Immature natural killer cell (primary cell): ENCODE results near the gene TMPRSS13. TPM values are rescaled to one million over a fixed set of nuclear protein-coding genes. Genes with fewer than 3 reads are reported as not detected.
"Not testable (repeated sequence)": the region's sequence is repeated elsewhere in the genome, so short reads cannot be mapped to it uniquely, and the experiment has no call there.

ENCODE experiments used
- DNase-seq, 3 donors: peaks; one replicate each; pipeline ENCODE4 v3.0.0; 2022; ENCODE audit warnings: mixed read lengths in 1 of 3
- H3K27ac Mint-ChIP-seq, 6 donors: one replicate each; pipeline ENCODE4 v1.8.0; 2020; ENCODE audit warnings: mixed read lengths in 6 of 6, mild to moderate bottlenecking in 5 of 6, inconsistent platforms in 4 of 6, moderate library complexity in 3 of 6
- H3K27me3 Mint-ChIP-seq, 3 donors: one replicate each; pipeline ENCODE4 v1.8.0; 2020 to 2021; ENCODE audit warnings: low read depth in 3 of 3, mild to moderate bottlenecking in 3 of 3, mixed read lengths in 3 of 3, moderate library complexity in 3 of 3, inconsistent platforms in 1 of 3
- H3K36me3 Mint-ChIP-seq, 3 donors: one replicate each; pipeline ENCODE4 v1.8.0; 2020; ENCODE audit warnings: mixed read lengths in 3 of 3, inconsistent platforms in 2 of 3, mild to moderate bottlenecking in 2 of 3
- H3K4me1 Mint-ChIP-seq, 2 donors: one replicate each; pipeline ENCODE4 v1.8.0; 2020; ENCODE audit warnings: inconsistent platforms in 2 of 2, mild to moderate bottlenecking in 2 of 2, mixed read lengths in 2 of 2, moderate library complexity in 1 of 2
- H3K4me3 Mint-ChIP-seq, 5 donors: one replicate each; pipeline ENCODE4 v1.8.0; 2020; ENCODE audit warnings: mild to moderate bottlenecking in 5 of 5, mixed read lengths in 5 of 5, inconsistent platforms in 3 of 5, moderate library complexity in 3 of 5
- H3K9me3 Mint-ChIP-seq, 6 donors: one replicate each; pipeline ENCODE4 v1.8.0; 2020; ENCODE audit warnings: mild to moderate bottlenecking in 6 of 6, mixed read lengths in 6 of 6, inconsistent platforms in 4 of 6, moderate library complexity in 3 of 6
- polyA plus RNA-seq, 3 donors: library from polyadenylated mRNA; unstranded; fragments of 300-500 nt; fragmentation: Illumina TruSeq; gene quantifications; one replicate each; pipeline ENCODE4 v1.2.3, GENCODE V29; 2021

TMPRSS13 gene
- under 1 TPM in 2 of 3 donors, not detected in 1; 0.20 to 0.31 TPM for polyA plus RNA-seq

GRCh38 chr11:117929142-117929915, at the start of gene TMPRSS13:
TMPRSS13 (minus strand) TSS chr11:117929402; CDS start chr11:117929307, 95 bp downstream.
- Mint-ChIP-seq H3K9me3 (no peaks in the 10 kb centered on the region), H3K4me3 (peak within 1 kb of the TSS; percentile 67 to 78 (median 73)), H3K27me3 (peaks cover 1 to 5% (median 2%) of the 10 kb centered on the region in 3 donors), H3K36me3 (no peaks in the 10 kb centered on the region), H3K27ac (peak within 1 kb of the TSS; percentile 39 to 91 (median 79)), H3K4me1 (peaks cover 46 to 56% of the 10 kb centered on the region in 2 donors)
- DNase-seq: no peak

GRCh38 chr11:117978991-117979390, 49.8 kb upstream of the TMPRSS13 start:
- DNase-seq: no peak
- Mint-ChIP-seq H3K36me3 (peaks cover 0 to 5% (median 3%) of the 10 kb centered on the region in 3 donors), H3K9me3 (no peaks in the 10 kb centered on the region), H3K4me3 (peak overlapping the region in 3 of 5 donors; percentile 38 to 43 (median 42)), H3K4me1 (peaks cover 67 to 79% of the 10 kb centered on the region in 2 donors), H3K27ac (peak overlapping the region in 5 of 6 donors; percentile 41 to 68 (median 56)), H3K27me3 (peaks cover 0 to 6% (median 2%) of the 10 kb centered on the region in 3 donors)

- Mint-ChIP-seq H3K27ac (peak overlapping the region in 4 of 6 donors; percentile 48 to 80 (median 63)), H3K4me1 (peaks cover 65 to 78% of the 10 kb centered on the region in 2 donors), H3K4me3 (peak overlapping the region in 3 of 5 donors; percentile 30 to 67 (median 57))
- H3K27me3 Mint-ChIP-seq, H3K36me3 Mint-ChIP-seq, DNase-seq, H3K9me3 Mint-ChIP-seq: not testable (repeated sequence)
Measured at GRCh38 chr11:117978291-117978910, 49.2 kb upstream of the TMPRSS13 start.

- Mint-ChIP-seq H3K4me1 (peaks cover 65 to 78% of the 10 kb centered on the region in 2 donors), H3K4me3 (peak overlapping the region; percentile 21 to 67 (median 53)), H3K27ac (peak overlapping the region; percentile 42 to 80 (median 63))
- not testable (repeated sequence) for H3K9me3 Mint-ChIP-seq, H3K27me3 Mint-ChIP-seq, DNase-seq, H3K36me3 Mint-ChIP-seq
Measured at GRCh38 chr11:117977612-117978264, 48.5 kb upstream of the TMPRSS13 start.

- H3K36me3 Mint-ChIP-seq: peaks cover 0 to 5% (median 3%) of the 10 kb centered on the region in 3 donors
- peaks cover 0 to 3% (median 2%) of the 10 kb centered on the region in 3 donors for H3K27me3 Mint-ChIP-seq
- peak overlapping the region in 3 of 6 donors; percentile 5 to 54 (median 7) for H3K27ac Mint-ChIP-seq
- DNase-seq: no peak
- peaks cover 67 to 79% of the 10 kb centered on the region in 2 donors for H3K4me1 Mint-ChIP-seq
- peak overlapping the region in 2 of 5 donors; percentile 18 to 57 for H3K4me3 Mint-ChIP-seq
- no peaks in the 10 kb centered on the region for H3K9me3 Mint-ChIP-seq
Measured at GRCh38 chr11:117977029-117977428, 47.8 kb upstream of the TMPRSS13 start.

GRCh38 chr11:117976445-117976844, 47.2 kb upstream of the TMPRSS13 start:
- Mint-ChIP-seq H3K4me3 (no peak overlapping the region), H3K4me1 (peaks cover 68 to 79% of the 10 kb centered on the region in 2 donors), H3K9me3 (no peaks in the 10 kb centered on the region), H3K27ac (no peak overlapping the region), H3K36me3 (peaks cover 0 to 5% (median 0%) of the 10 kb centered on the region in 3 donors), H3K27me3 (peaks cover 0 to 3% (median 2%) of the 10 kb centered on the region in 3 donors)
- no peak for DNase-seq

- DNase-seq: no peak
- peaks cover 78 to 85% of the 10 kb centered on the region in 2 donors for H3K4me1 Mint-ChIP-seq
- H3K27me3 Mint-ChIP-seq: peaks cover 0 to 6% (median 5%) of the 10 kb centered on the region in 3 donors
- no peaks in the 10 kb centered on the region for H3K9me3 Mint-ChIP-seq
- H3K36me3 Mint-ChIP-seq: peaks cover 0 to 5% (median 0%) of the 10 kb centered on the region in 3 donors
- peak overlapping the region in 4 of 5 donors; percentile 6 to 64 (median 34) for H3K4me3 Mint-ChIP-seq
- peak overlapping the region in 4 of 6 donors; percentile 2 to 59 (median 36) for H3K27ac Mint-ChIP-seq
Measured at GRCh38 chr11:117973503-117973860, 44.3 kb upstream of the TMPRSS13 start.

- Mint-ChIP-seq H3K9me3 (no peaks in the 10 kb centered on the region), H3K4me1 (peaks cover 78 to 85% of the 10 kb centered on the region in 2 donors), H3K4me3 (peak overlapping the region in 4 of 5 donors; percentile 33 to 64 (median 54)), H3K27ac (peak overlapping the region; percentile 44 to 73 (median 66)), H3K36me3 (peaks cover 0 to 3% (median 0%) of the 10 kb centered on the region in 3 donors), H3K27me3 (peaks cover 0 to 5% (median 5%) of the 10 kb centered on the region in 3 donors)
- no peak for DNase-seq
Measured at GRCh38 chr11:117972629-117973502, 43.7 kb upstream of the TMPRSS13 start.

- Mint-ChIP-seq H3K27me3 (peaks cover 0 to 5% (median 5%) of the 10 kb centered on the region in 3 donors), H3K4me1 (peaks cover 69 to 76% of the 10 kb centered on the region in 2 donors), H3K36me3 (no peaks in the 10 kb centered on the region), H3K4me3 (peak overlapping the region in 1 of 5 donors; percentile 85), H3K27ac (peak overlapping the region in 3 of 6 donors; percentile 23 to 96 (median 59)), H3K9me3 (no peaks in the 10 kb centered on the region)
- no peak for DNase-seq
Measured at GRCh38 chr11:117972044-117972443, 42.8 kb upstream of the TMPRSS13 start.

GRCh38 chr11:117970400-117971024, 41.3 kb upstream of the TMPRSS13 start:
- peak overlapping the region; percentile 68 to 85 (median 79) for H3K4me3 Mint-ChIP-seq
- H3K9me3 Mint-ChIP-seq: no peaks in the 10 kb centered on the region
- H3K27me3 Mint-ChIP-seq: peaks cover 0 to 5% (median 5%) of the 10 kb centered on the region in 3 donors
- H3K4me1 Mint-ChIP-seq: peaks cover 61 to 73% of the 10 kb centered on the region in 2 donors
- peak; percentile 38 to 53 (median 43) for DNase-seq
- H3K36me3 Mint-ChIP-seq: no peaks in the 10 kb centered on the region
- H3K27ac Mint-ChIP-seq: peak overlapping the region; percentile 77 to 96 (median 91)

GRCh38 chr11:117969160-117969991, 40.2 kb upstream of the TMPRSS13 start:
- Mint-ChIP-seq H3K27me3 (peaks cover 0 to 5% (median 5%) of the 10 kb centered on the region in 3 donors), H3K9me3 (no peaks in the 10 kb centered on the region), H3K27ac (peak overlapping the region; percentile 77 to 96 (median 91)), H3K4me1 (peaks cover 56 to 68% of the 10 kb centered on the region in 2 donors), H3K4me3 (peak overlapping the region; percentile 68 to 85 (median 79)), H3K36me3 (no peaks in the 10 kb centered on the region)
- DNase-seq: peak; percentile 74 to 78 (median 76)
